ENCODE data around the gene WDR89.

The WDR89 gene

DNA sequence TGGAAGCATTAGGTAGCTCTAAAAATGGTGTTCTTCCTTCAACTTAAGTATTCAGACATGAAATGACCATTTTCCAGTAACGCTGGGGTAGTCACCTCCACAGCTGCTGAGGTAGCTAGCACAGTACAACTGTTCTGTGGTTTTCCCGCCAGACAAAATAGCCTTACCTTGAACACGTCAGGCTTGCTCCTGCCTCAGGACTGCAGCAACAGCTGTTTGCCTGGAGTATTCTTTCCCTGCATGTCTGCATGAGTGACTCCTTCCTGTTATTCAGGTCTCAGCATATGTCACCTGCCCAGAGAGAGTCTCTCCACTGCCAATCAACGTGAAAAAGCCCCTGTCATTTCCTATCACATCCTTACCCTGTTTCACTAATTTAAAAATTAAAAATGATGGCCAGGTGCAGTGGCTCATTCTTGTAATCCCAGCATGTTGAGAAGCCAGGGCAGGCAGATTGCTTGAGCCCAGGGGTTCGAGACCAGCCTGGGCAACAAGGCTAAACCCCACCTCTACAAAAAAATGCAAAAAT is 37.9 kb downstream of the WDR89 start:
- TF ChIP-seq CSDC2 (CRISPR knock-in tag; IDR thresholded peaks at IDR 0.05) (no peak), ESRRG (CRISPR knock-in tag; IDR thresholded peaks at IDR 0.05) (no peak), ZNF565 (CRISPR knock-in tag; conservative IDR thresholded peaks at IDR 0.05; ENCODE audit: low read depth) (no peak), ZNF70 (CRISPR knock-in tag; IDR thresholded peaks at IDR 0.05) (no peak), RARB (CRISPR knock-in tag; IDR thresholded peaks at IDR 0.05) (no peak), ARNTL (CRISPR knock-in tag; IDR thresholded peaks at IDR 0.05; ENCODE audit: borderline replicate concordance, low read depth) (no peak), TCF4 (CRISPR knock-in tag; IDR thresholded peaks at IDR 0.05; ENCODE audit: borderline replicate concordance) (no peak), PPARA (CRISPR knock-in tag; IDR thresholded peaks at IDR 0.05; ENCODE audit: borderline replicate concordance) (no peak), SNAI2 (CRISPR knock-in tag; IDR thresholded peaks at IDR 0.05) (no peak), ZC3H10 (CRISPR knock-in tag; IDR thresholded peaks at IDR 0.05) (no peak), ISL1 (CRISPR knock-in tag; IDR thresholded peaks at IDR 0.05) (no peak), ZNF8 (CRISPR knock-in tag; IDR thresholded peaks at IDR 0.05) (no peak), GLIS3 (CRISPR knock-in tag; IDR thresholded peaks at IDR 0.05) (no peak), ZFP3 (CRISPR knock-in tag; IDR thresholded peaks at IDR 0.05) (no peak), TOX (CRISPR knock-in tag; IDR thresholded peaks at IDR 0.05; ENCODE audit: borderline replicate concordance) (no peak)
- TF ChIP-seq, protein P1, sequence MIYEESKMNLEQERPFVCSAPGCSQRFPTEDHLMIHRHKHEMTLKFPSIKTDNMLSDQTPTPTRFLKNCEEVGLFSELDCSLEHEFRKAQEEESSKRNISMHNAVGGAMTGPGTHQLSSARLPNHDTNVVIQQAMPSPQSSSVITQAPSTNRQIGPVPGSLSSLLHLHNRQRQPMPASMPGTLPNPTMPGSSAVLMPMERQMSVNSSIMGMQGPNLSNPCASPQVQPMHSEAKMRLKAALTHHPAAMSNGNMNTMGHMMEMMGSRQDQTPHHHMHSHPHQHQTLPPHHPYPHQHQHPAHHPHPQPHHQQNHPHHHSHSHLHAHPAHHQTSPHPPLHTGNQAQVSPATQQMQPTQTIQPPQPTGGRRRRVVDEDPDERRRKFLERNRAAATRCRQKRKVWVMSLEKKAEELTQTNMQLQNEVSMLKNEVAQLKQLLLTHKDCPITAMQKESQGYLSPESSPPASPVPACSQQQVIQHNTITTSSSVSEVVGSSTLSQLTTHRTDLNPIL (CRISPR knock-in tag; IDR thresholded peaks at IDR 0.05; ENCODE audit: low read depth): no peak
- TF ChIP-seq, protein P2, sequence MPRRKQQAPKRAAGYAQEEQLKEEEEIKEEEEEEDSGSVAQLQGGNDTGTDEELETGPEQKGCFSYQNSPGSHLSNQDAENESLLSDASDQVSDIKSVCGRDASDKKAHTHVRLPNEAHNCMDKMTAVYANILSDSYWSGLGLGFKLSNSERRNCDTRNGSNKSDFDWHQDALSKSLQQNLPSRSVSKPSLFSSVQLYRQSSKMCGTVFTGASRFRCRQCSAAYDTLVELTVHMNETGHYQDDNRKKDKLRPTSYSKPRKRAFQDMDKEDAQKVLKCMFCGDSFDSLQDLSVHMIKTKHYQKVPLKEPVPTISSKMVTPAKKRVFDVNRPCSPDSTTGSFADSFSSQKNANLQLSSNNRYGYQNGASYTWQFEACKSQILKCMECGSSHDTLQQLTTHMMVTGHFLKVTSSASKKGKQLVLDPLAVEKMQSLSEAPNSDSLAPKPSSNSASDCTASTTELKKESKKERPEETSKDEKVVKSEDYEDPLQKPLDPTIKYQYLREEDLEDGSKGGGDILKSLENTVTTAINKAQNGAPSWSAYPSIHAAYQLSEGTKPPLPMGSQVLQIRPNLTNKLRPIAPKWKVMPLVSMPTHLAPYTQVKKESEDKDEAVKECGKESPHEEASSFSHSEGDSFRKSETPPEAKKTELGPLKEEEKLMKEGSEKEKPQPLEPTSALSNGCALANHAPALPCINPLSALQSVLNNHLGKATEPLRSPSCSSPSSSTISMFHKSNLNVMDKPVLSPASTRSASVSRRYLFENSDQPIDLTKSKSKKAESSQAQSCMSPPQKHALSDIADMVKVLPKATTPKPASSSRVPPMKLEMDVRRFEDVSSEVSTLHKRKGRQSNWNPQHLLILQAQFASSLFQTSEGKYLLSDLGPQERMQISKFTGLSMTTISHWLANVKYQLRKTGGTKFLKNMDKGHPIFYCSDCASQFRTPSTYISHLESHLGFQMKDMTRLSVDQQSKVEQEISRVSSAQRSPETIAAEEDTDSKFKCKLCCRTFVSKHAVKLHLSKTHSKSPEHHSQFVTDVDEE (CRISPR knock-in tag; IDR thresholded peaks at IDR 0.05): no peak
- TF ChIP-seq, protein P3, sequence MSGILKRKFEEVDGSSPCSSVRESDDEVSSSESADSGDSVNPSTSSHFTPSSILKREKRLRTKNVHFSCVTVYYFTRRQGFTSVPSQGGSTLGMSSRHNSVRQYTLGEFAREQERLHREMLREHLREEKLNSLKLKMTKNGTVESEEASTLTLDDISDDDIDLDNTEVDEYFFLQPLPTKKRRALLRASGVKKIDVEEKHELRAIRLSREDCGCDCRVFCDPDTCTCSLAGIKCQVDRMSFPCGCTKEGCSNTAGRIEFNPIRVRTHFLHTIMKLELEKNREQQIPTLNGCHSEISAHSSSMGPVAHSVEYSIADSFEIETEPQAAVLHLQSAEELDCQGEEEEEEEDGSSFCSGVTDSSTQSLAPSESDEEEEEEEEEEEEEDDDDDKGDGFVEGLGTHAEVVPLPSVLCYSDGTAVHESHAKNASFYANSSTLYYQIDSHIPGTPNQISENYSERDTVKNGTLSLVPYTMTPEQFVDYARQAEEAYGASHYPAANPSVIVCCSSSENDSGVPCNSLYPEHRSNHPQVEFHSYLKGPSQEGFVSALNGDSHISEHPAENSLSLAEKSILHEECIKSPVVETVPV (CRISPR knock-in tag; IDR thresholded peaks at IDR 0.05): no peak
- TF ChIP-seq, protein P4, sequence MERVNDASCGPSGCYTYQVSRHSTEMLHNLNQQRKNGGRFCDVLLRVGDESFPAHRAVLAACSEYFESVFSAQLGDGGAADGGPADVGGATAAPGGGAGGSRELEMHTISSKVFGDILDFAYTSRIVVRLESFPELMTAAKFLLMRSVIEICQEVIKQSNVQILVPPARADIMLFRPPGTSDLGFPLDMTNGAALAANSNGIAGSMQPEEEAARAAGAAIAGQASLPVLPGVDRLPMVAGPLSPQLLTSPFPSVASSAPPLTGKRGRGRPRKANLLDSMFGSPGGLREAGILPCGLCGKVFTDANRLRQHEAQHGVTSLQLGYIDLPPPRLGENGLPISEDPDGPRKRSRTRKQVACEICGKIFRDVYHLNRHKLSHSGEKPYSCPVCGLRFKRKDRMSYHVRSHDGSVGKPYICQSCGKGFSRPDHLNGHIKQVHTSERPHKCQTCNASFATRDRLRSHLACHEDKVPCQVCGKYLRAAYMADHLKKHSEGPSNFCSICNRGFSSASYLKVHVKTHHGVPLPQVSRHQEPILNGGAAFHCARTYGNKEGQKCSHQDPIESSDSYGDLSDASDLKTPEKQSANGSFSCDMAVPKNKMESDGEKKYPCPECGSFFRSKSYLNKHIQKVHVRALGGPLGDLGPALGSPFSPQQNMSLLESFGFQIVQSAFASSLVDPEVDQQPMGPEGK (CRISPR knock-in tag; IDR thresholded peaks at IDR 0.05; ENCODE audit: borderline replicate concordance): no peak
- TF ChIP-seq, protein P5, sequence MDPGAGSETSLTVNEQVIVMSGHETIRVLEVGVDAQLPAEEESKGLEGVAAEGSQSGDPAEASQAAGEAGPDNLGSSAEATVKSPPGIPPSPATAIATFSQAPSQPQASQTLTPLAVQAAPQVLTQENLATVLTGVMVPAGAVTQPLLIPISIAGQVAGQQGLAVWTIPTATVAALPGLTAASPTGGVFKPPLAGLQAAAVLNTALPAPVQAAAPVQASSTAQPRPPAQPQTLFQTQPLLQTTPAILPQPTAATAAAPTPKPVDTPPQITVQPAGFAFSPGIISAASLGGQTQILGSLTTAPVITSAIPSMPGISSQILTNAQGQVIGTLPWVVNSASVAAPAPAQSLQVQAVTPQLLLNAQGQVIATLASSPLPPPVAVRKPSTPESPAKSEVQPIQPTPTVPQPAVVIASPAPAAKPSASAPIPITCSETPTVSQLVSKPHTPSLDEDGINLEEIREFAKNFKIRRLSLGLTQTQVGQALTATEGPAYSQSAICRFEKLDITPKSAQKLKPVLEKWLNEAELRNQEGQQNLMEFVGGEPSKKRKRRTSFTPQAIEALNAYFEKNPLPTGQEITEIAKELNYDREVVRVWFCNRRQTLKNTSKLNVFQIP (CRISPR knock-in tag; IDR thresholded peaks at IDR 0.05; ENCODE audit: borderline replicate concordance, low read depth): no peak
- no peak for ATAC-seq

DNA sequence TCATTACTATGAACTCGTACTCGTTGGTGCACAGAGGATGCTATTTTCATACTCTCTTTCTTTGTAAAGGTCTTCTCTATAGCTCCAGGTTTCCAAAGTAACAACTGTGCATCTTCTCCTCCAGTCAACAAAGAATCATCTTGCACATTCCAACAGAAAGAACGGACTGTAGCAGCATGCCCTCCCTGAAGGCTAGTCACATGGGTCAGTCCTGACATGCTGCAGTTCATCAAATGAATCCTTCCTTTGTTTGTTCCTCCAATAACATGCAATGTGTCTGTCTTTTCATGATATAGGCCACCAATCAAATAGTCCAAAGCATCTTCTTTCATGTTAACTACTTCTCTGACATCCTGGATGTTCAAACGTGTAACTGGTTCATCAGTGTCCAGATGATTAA is 42.9 kb downstream of the WDR89 start:
- TF ChIP-seq ZNF8 (CRISPR knock-in tag; IDR thresholded peaks at IDR 0.05): no peak
- TF ChIP-seq, protein P2 (CRISPR knock-in tag; IDR thresholded peaks at IDR 0.05): no peak
- no peak for TF ChIP-seq CSDC2 (CRISPR knock-in tag; IDR thresholded peaks at IDR 0.05)
- TF ChIP-seq, protein P5 (CRISPR knock-in tag; IDR thresholded peaks at IDR 0.05; ENCODE audit: borderline replicate concordance, low read depth): no peak
- no peak for ATAC-seq
